ENCODE data around the gene HEPHL1. TPM values are rescaled to one million over a fixed set of nuclear protein-coding genes. Genes with fewer than 3 reads are reported as not detected.

Gene HEPHL1
- total RNA-seq, 4 donors from 2014 or later: 0.32 to 15.2 (median 2.2) TPM

- H3K4me3 ChIP-seq: no peak overlapping the region
- no peaks in the 10 kb centered on the region for H3K36me3 ChIP-seq
- no peak overlapping the region for H3K27ac ChIP-seq
- TF ChIP-seq POLR2AphosphoS5 (IDR thresholded peaks at IDR 0.05) (no peak), EP300 (IDR thresholded peaks at IDR 0.05) (no peak), POLR2A (IDR thresholded peaks at IDR 0.05) (no peak)
- TF ChIP-seq, protein P1, sequence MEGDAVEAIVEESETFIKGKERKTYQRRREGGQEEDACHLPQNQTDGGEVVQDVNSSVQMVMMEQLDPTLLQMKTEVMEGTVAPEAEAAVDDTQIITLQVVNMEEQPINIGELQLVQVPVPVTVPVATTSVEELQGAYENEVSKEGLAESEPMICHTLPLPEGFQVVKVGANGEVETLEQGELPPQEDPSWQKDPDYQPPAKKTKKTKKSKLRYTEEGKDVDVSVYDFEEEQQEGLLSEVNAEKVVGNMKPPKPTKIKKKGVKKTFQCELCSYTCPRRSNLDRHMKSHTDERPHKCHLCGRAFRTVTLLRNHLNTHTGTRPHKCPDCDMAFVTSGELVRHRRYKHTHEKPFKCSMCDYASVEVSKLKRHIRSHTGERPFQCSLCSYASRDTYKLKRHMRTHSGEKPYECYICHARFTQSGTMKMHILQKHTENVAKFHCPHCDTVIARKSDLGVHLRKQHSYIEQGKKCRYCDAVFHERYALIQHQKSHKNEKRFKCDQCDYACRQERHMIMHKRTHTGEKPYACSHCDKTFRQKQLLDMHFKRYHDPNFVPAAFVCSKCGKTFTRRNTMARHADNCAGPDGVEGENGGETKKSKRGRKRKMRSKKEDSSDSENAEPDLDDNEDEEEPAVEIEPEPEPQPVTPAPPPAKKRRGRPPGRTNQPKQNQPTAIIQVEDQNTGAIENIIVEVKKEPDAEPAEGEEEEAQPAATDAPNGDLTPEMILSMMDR (IDR thresholded peaks at IDR 0.05): no peak
- no peaks in the 10 kb centered on the region for H3K4me1 ChIP-seq
- H3K27me3 ChIP-seq: no peaks in the 10 kb centered on the region
- DNase-seq (ENCODE audit: low spot score in 2 of 2): no peak
- H3K9me3 ChIP-seq: no peaks in the 10 kb centered on the region
- WGBS: 77% methylated on average over 2 of the region's 2 CpGs
Measured at GRCh38 chr11:94036096-94036495, 14.9 kb downstream of the HEPHL1 start.

DNA sequence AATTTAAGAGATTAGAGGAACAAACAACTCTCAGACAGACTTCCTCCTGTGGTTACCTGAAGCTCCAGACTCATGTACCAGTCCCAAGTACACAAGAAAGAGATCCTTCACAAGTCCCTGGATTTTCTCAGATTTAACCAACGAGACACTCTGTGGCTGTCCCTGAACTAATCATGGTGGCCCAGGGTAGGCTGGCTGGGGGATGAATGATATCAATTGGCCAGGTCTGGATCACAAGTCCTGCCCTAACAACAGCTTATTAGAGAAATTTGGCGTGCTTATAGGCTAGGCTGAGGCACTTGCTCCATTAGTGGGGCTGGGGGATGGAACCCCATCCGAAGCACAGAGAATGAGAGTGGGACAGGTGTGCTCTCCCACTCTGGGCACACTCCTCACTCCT, 22.1 kb downstream of the HEPHL1 start:
- peaks cover 4% of the 10 kb centered on the region for H3K4me1 ChIP-seq
- DNase-seq (ENCODE audit: low spot score in 2 of 2): no peak
- no peaks in the 10 kb centered on the region for H3K9me3 ChIP-seq
- H3K4me3 ChIP-seq: no peak overlapping the region
- H3K36me3 ChIP-seq: no peaks in the 10 kb centered on the region
- 71% methylated on average over 3 of the region's 3 CpGs for WGBS
- no peaks in the 10 kb centered on the region for H3K27me3 ChIP-seq
- TF ChIP-seq POLR2A (IDR thresholded peaks at IDR 0.05): no peak
- TF ChIP-seq, protein P1 (IDR thresholded peaks at IDR 0.05): no peak
- TF ChIP-seq EP300 (IDR thresholded peaks at IDR 0.05): no peak
- no peak for TF ChIP-seq POLR2AphosphoS5 (IDR thresholded peaks at IDR 0.05)
- no peak overlapping the region for H3K27ac ChIP-seq

GRCh38 chr11:94046796-94047195, 25.6 kb downstream of the HEPHL1 start:
- no peak for DNase-seq (ENCODE audit: low spot score in 2 of 2)
- 45% methylated on average over 1 of the region's 1 CpG for WGBS
- Histone ChIP-seq H3K27me3 (no peaks in the 10 kb centered on the region), H3K36me3 (no peaks in the 10 kb centered on the region), H3K4me1 (peaks cover 4% of the 10 kb centered on the region), H3K9me3 (no peaks in the 10 kb centered on the region), H3K4me3 (no peak overlapping the region), H3K27ac (no peak overlapping the region)
- TF ChIP-seq, protein P1 (IDR thresholded peaks at IDR 0.05): no peak
- no peak for TF ChIP-seq EP300 (IDR thresholded peaks at IDR 0.05)
- no peak for TF ChIP-seq POLR2A (IDR thresholded peaks at IDR 0.05)

- WGBS: 89% methylated on average over 2 of the region's 2 CpGs
- no peak for DNase-seq (ENCODE audit: low spot score in 2 of 2)
- H3K36me3 ChIP-seq: no peaks in the 10 kb centered on the region
- no peak overlapping the region for H3K4me3 ChIP-seq
- H3K27me3 ChIP-seq: no peaks in the 10 kb centered on the region
- peaks cover 4% of the 10 kb centered on the region for H3K4me1 ChIP-seq
- no peak overlapping the region for H3K27ac ChIP-seq
- TF ChIP-seq EP300 (IDR thresholded peaks at IDR 0.05) (no peak), POLR2AphosphoS5 (IDR thresholded peaks at IDR 0.05) (no peak), POLR2A (IDR thresholded peaks at IDR 0.05) (no peak)
- TF ChIP-seq, protein P1 (IDR thresholded peaks at IDR 0.05): no peak
- no peaks in the 10 kb centered on the region for H3K9me3 ChIP-seq
Measured at GRCh38 chr11:94048032-94048709, 27.0 kb downstream of the HEPHL1 start.

DNA sequence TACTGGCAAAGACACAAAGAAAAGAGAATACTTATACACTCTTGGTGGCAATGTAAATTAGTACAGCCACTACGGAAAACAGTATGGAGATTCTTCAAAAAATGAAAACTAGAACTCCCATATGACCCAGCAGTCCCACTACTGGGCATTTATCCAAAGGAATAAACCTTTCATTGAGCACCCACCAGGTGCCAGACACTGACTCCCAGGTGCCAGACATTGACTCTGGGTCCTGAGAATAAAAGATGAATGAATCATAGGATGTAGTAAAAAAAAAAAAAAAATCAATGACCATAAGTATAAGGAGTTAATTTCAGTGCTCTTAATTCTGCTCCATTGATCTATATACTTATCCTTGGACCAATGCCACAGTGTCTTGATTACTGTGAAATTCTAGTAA, 28.2 kb downstream of the HEPHL1 start:
- DNase-seq (ENCODE audit: low spot score in 2 of 2): no peak
- peaks cover 4% of the 10 kb centered on the region for H3K4me1 ChIP-seq
- no peak overlapping the region for H3K4me3 ChIP-seq
- no peaks in the 10 kb centered on the region for H3K27me3 ChIP-seq
- H3K9me3 ChIP-seq: no peaks in the 10 kb centered on the region
- WGBS: 79% methylated on average over 1 of the region's 1 CpG
- no peaks in the 10 kb centered on the region for H3K36me3 ChIP-seq
- no peak overlapping the region for H3K27ac ChIP-seq
- no peak for TF ChIP-seq EP300 (IDR thresholded peaks at IDR 0.05)
- TF ChIP-seq POLR2A (IDR thresholded peaks at IDR 0.05): no peak
- TF ChIP-seq POLR2AphosphoS5 (IDR thresholded peaks at IDR 0.05): no peak
- TF ChIP-seq, protein P1 (IDR thresholded peaks at IDR 0.05): no peak

All from suprapubic skin (tissue), 4 donors.